GM21423 (cell line): Measurements from ENCODE around the gene TFCP2L1.
A peak's percentile ranks its signal among the peaks of the same experiment; 100 is the strongest.
"Not testable (repeated sequence)": the region's sequence is repeated elsewhere in the genome, so short reads cannot be mapped to it uniquely, and the experiment has no call there.

Source experiments
- ATAC-seq: cut with Tn5 transposase; IDR thresholded peaks from one replicate; pipeline ENCODE4 v1.9.1; 2021; ENCODE audit warnings: mild to moderate bottlenecking, moderate library complexity; ENCODE audit not compliant: unreplicated experiment

TFCP2L1 gene, protein sequence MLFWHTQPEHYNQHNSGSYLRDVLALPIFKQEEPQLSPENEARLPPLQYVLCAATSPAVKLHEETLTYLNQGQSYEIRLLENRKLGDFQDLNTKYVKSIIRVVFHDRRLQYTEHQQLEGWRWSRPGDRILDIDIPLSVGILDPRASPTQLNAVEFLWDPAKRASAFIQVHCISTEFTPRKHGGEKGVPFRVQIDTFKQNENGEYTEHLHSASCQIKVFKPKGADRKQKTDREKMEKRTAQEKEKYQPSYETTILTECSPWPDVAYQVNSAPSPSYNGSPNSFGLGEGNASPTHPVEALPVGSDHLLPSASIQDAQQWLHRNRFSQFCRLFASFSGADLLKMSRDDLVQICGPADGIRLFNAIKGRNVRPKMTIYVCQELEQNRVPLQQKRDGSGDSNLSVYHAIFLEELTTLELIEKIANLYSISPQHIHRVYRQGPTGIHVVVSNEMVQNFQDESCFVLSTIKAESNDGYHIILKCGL

DNA sequence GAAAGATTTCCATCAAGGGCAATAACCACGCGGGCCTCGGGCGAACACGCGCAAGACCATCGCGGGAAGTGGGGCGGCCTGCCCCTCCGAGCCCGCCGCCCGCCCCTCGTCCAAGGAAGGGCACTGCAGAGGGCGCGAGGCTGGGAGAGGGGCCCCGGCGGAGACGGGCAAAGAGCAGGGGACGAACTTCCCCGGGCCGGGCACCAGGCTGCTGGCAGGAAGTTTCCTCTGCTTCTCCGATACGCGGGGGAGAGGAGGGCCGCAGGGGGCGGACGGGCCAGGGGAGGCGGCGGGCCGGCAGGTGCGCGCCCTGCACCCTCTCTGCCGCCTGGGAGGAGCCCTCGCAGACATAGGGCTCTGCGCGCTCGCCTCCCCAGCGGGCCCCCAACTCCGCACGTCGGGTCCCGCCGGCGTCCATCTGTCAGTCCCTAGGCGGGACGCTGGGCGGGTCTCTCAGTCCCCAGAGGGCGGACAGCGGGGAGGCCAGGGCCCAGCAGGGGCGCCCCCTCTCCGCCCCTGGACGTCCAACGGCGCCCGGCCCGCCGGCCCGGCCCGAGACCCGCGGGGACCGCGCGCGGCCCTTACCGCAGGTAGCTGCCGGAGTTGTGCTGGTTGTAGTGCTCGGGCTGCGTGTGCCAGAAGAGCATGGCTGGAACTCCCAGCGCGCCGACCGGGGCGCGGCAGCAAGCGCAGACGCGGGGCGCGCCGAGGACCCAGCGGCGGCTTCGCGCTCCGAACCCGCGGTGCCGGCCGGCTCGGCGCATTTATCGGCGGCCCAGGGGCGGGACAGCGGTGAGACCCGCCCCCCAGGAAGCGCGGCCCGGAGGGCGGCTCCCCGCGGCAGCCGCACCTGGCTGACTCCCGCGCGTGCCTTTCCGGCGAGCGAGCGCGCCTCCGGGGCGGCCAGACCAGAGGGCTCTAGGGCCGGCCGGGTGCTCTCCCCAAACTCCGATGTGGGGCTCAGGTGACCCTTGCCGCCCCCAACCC, at the start of gene TFCP2L1:
TSS of gene TFCP2L1 (minus strand) at position 740 of the 987 bp plus-strand sequence. CDS start at position 647, 93 bp downstream.
- peak; percentile 55 for ATAC-seq

DNA sequence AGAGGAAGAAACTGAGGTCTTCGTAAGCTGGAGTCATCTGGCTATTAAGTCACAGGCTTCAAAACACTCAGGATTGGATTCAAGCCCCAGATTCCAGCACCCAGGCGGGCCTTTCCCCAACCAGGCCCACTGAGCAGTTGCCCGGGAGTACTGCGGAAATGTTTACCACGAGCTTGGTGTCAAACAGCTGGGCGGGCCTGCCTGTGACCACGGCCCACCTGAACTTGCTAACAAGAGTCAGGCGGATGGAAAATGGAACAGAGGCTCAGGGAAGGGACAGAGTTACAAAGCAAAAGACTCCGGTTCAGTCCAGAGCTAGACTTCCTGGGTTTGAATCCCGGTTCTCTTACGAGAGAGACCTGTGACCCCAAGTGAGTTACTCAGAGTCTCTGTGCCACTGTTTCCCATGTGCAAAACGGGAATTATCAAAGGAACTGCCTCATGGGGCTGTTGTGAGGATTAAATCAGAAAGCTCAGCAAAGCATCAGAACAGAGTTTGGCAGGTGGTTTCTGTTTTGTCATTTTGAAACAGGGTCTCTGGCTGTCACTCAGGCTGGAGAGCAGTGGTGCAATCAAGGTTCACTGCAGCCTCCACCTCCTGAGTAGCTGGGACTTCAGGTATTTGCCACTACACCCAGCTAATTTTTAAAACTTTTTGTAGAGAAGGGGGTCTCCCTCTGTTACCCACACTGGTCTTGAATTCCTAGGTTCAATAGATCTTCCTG, 49.0 kb upstream of the TFCP2L1 start:
- peak; percentile 71 for ATAC-seq

DNA sequence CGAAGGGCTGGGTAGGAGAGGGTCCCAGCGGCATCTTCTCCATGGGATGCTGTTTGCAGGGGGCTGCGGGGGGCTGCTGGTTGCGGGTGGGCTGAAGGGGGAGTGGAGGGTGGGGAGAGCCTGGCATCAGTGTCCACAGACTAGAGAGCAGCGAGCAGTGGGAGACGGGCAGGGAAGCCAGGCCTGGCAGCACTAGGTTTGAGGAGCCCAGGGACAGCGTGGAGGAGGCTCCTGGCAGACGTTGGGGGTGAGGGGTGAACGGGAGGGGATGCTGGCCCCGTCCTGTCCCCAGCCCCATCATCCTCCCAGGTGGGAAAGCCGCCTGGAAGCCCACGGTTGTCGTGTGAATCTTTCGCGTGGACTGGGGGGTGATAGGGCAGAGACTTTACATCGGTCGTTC, 48.2 kb upstream of the TFCP2L1 start:
- no peak for ATAC-seq

DNA sequence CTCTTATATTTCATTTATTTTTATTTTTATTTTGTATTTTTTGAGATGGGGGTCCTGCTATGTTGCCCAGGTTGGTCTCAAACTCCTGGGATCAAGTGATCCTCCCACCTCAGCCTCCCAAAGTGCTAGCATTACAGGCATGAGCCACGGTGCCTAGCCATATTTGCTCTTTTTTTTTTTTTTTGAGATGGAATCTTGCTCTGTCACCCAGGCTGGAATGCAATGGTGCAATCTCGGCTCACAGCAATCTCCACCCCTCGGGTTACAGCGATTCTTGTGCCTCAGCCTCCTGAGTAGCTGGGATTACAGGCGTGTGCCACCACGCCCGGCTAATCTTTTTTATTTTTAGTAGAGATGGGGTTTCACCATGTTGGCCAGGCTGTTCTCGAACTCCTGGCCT, 46.3 kb upstream of the TFCP2L1 start:
- not testable (repeated sequence) for ATAC-seq

DNA sequence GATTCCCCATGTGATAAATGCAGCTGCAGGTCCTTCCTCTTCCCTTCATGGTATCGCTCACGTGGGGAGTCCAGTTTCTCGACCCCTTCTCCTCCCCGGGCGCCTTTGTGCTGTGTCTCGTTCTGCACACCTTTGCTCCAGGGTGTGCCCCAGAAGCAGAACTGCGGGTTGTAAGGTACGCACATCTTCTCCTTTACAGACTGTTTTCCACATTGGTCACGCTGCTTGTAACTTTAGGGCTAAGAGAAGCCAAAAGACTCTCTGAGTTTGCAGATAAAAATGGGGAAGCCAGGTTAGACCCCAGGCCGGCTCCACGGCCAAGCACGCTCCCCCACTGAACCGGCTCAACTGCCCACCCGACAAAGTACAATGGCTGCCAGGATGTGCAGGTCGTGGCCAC, 45.9 kb upstream of the TFCP2L1 start:
- no peak for ATAC-seq

DNA sequence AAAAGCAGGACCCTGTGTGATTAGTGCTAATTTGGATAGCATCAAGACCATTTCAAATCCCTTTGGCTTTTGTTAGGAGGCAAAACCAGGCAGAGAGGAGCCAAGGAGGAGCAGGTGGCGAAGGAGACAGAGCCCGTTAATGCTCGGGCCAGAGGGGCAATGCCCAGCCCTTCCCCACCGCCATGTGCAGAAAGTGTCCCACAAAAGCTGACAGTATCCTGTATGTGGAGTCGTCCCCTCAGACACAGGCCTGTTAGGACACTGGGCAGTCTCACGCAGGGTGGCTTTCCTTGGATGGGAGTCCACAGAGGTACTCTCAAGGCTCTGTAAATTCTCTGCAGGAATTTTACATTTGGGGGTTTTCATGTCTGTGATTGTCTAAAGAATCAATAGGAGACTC, 44.8 kb upstream of the TFCP2L1 start:
- no peak for ATAC-seq

DNA sequence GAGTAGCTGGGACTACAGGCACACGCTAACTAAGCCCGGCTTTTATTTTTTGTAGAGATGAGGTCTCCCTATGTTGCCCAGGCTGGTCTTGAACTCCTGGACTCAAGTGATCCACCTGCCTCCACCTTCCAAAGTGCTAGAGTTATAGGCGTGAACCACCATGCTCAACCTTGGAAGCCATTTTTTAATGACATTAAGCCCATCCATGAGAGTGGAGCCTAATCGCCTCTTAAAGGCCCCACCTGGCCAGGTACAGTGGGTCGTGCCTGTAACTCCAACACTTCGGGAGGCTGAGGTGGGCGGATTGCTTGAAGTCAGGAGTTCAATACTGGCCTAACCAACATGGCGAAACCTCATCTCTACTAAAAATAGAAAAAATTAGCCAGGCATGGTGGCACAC, 41.6 kb upstream of the TFCP2L1 start:
- no peak for ATAC-seq

DNA sequence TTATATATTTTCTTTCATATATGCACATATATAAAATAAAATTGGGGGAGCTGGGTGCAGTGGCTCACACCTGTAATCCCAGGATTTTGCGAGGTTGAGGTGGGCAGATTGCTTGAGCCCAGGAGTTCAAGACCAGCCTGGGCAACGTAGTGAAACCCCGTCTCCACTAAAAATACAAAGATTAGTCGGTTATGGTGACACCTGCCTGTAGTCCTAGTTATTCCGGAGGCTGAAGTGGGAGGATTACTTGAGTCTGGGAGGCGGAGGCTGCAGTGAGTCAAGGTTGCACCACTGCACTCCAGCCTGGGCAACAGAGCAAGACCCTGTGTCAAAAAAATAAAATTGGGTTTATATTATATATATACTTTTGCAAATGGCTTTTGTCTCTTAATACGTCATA, 39.6 kb upstream of the TFCP2L1 start:
- no peak for ATAC-seq

DNA sequence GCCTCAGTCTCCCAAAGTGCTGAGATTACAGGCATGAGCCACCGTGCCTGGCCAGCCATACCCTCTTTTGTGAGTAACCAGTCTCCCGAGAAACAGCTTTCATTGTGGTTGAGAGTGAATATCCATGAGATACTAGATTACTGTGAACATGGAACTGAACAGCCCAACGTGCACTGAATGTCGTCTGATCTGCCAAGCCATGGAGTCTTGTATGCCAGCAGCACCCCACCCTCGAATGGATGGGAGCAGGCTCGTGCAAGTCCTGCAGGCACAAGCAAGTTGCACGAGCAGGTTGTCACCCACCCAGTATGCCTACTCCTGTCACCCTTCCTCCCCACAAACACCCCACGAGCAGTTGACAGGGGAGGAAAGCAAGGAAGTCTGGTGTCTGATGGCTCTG, 36.5 kb upstream of the TFCP2L1 start:
- ATAC-seq = no peak

DNA sequence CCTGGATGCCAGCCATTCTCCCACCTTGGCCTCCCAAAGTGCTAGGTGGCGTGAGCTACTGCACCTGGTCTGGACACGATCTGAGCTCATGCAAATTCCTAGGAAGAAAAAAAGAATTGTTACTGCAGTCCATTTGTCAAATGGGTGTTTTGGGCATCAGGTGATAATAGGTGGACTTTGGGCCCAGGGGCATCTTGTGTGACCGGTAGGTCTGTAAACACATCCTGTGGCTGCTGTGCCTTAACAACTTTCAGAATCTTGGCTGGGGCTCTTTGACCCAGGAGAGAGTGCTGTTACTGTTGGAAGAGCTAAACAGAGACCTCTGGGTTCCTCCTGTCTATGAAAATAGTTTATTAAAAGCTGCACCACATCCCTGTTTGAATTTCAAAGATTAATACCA, 34.9 kb upstream of the TFCP2L1 start:
- no peak for ATAC-seq

DNA sequence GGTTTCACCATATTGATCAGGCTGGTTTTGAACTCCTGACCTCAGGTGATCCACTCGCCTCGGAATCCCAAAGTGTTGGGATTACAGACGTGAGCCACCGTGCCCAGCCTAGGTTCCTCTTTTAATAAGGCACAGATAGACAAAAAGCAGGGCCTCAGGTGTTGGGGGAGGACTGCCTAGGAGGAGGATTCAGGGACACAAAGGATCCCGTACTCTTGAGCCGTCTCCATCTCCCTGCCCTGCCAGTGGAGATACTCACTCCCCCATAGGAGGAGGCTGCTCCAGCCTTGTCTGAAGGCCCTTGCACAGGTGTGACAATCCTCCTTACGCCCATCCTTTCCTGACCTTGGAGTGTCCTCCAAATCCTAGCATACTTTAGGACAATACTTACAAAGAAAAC, 32.0 kb upstream of the TFCP2L1 start:
- ATAC-seq = no peak

DNA sequence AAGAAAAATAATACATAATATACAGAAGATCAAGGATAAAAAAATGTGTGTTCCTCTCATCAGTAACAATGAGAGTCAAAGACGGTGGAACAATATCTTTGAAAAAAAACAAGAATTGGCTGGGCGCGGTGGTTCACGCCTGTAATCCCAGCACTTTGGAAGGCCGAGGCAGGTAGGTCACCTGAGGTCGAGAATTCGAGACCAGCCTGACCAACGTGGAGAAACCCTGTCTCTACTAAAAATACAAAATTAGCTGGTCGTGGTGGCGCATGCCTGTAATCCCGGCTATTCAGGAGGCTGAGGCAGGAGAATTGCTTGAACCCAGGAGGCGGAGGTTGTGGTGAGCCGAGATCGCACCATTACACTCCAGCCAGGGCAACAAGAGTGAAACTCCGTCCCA, 28.7 kb upstream of the TFCP2L1 start:
- not testable (repeated sequence) for ATAC-seq

DNA sequence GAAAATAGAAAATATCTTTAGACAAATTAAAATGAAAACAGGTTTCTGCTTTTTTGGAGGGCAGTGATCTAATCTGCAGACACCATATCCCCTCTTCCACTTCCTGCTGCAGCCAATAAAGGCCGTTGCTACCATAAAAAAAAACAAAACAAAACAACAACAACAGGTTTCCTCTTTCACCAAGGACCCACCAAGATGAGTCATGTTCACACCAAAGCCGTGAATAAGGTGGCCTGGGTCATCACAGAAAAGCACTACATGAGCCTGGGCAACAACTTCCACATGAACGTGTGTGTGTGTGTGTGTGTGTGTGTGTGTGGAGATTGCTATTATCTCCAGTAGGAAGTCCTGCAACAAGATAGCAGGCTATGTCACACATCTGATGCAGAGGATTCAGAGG, 24.8 kb upstream of the TFCP2L1 start:
- peak; percentile 53 for ATAC-seq

DNA sequence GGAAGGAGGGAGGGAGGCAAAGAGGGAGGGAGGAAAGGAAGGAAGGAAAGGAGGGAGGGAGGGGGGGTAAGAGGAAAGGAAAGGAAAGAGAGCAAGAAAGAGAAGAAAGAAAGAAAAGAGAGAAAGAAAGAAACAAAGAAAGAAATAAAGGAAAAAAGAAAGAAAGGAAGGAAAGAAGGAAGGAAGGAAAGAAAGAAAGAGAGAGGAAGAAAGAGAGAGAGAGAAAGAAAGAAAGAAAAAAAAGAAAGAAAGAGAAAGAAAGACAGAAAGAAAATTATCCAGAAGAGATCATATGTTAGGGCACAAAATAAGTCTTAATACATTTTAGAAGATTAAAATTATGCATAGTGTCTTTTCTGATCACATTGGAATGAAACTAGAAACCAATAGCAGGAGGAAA, 24.3 kb upstream of the TFCP2L1 start:
- no peak for ATAC-seq

DNA sequence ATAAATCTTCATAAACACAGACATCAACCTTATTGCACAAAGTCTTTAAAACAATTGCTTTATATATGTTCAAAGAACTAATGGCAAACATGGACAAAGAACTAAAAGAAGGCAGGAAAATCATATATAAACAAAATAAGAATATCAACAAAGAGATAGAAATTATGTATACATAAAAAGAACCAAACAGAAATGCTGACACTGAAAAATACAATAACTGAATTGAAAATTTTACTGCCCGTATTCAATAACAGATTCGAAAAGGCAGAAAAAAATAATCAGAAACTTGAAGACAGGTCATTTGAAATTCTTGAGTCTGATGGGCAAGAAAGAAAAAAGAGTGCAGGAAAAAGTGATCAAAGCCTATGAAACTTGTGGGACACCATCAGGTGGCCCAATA, 22.0 kb upstream of the TFCP2L1 start:
- no peak for ATAC-seq

DNA sequence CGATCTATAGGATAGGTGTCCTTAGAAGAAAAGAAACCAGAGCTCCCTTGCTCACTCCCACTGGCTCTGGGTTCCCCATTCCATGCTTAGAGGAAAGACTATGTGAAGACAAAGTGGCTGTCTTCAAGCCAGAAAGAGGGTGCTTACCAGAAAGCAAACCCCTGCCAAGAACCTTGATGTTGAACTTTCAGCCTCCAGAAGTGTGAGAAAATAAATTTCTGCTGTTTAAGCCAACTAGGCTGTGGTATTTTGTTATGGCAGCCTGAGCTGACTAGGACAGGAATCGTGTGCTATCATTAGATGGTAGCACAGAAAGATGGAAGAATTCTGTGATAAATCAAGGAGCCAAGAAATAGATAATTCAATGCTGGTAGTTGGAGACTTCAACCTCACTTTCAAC, 19.9 kb upstream of the TFCP2L1 start:
- ATAC-seq = no peak

DNA sequence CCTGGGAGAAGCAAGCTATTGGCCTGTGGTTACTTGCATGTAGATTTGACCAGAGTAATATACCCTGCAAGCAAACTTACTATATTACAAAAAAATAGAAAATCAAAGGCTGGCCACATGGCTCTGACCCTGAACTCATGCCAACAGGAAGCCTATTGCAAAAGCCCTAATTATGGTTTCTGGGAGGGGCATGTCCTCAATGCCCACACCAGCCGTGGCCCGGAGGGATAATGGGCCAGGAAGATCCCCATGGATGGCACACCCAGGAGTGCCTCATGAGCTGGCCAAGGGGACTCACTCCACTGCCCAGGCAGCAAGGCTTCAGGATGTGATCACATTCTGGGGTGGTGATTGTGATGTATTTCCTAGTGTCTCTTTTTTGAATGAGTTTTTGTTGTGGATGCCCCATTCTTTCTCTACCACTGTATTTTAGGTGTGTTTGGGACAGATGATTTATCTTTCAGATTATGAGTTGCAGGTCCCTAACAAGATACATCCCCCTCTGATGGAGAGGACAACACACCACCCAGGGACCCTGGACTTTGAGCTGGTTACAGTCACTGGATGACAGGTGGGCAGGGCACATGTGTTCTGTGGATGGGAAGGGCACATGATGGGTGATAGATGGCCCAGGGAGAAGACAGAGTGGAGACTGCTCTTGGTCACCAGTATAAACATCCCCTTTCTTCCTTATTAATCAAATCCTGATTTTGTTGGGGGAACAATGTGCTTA, 18.7 kb upstream of the TFCP2L1 start:
- no peak for ATAC-seq

DNA sequence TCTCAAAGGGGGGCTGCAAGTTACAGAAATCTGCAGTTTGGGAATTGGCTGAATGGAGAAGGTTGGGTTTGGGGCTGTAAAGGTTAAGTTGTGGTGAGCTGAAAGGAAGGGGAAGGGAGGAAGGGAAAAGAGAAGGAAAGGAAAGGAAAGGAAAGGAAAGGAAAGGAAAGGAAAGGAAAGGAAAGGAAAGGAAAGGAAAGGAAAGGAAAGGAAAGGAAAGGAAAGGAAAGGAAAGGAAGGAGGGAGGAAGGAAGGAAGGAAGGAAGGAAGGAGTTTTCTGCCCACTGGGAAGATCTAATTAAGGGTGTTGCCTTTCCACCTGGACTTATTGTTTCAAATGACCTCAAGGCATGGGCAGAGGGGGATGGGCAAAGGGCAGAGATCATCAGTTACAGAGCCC, 16.2 kb upstream of the TFCP2L1 start:
- ATAC-seq = not testable (repeated sequence)

DNA sequence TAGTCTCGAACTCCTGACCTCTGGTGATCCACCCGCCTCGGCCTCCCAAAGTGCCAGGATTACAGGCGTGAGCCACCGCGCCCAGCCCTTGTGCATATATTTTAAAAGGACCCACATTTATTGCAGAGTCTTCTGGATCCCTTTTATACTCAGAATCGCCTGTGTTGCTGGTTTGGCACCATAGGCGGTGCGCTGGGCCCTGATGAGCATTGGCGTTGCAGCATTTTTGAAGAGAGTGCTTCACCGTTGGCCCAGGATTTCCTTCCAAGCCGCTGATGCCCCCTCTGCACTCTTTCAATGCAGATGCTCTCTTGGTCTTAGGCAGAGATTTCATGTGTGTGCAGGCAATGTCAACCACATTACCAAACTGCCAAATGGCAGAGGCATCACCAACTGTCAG, 13.5 kb upstream of the TFCP2L1 start:
- ATAC-seq = no peak

DNA sequence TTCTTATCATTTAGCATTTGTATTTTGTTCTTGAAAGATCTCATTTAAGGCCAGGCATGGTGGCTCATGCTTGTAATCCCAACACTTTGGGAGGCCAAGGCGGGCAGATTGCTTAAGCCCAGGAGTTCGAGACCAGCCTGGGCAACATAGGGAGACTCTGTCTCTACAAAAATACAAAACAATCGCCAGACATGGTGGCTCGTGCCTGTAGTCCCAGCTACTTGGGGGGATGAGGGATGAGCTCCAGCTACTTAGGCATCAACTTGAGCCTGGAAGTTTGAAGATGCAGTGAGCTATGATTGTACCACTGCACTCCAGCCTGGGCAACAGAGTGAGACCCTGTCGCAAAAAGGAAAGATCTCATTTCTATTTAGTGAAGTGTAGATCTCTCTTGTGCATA, 12.9 kb upstream of the TFCP2L1 start:
- ATAC-seq = not testable (repeated sequence)
